Measurements from ENCODE around the gene NLGN3.

Gene NLGN3

GRCh38 chrX:71144651-71145050 is at the start of gene NLGN3:
TSS of gene NLGN3 (plus strand) at chrX:71144841. CDS start at chrX:71147750, 2,909 bp downstream.
- no peak for DNase-seq

- no peak for DNase-seq
These were observed 49.6 kb upstream of the NLGN3 start for GRCh38 chrX:71095033-71095432.

GRCh38 chrX:71095555-71095980 is 49.1 kb upstream of the NLGN3 start, which contains the start of gene FOXO4:
TSS of gene FOXO4 (plus strand) at chrX:71095851. CDS start at chrX:71096529, 678 bp downstream.
- peak; percentile 93 for DNase-seq

GRCh38 chrX:71095981-71096759 is 48.5 kb upstream of the NLGN3 start:
- peak; percentile 79 for DNase-seq

GRCh38 chrX:71096760-71097032 is 47.9 kb upstream of the NLGN3 start:
- DNase-seq: no peak

- peak; percentile 82 for DNase-seq
These were observed 46.3 kb upstream of the NLGN3 start for GRCh38 chrX:71098302-71098701.

- DNase-seq: no peak
These were observed 45.6 kb upstream of the NLGN3 start for GRCh38 chrX:71098951-71099506.

- no peak for DNase-seq
These were observed 44.9 kb upstream of the NLGN3 start for GRCh38 chrX:71099736-71100135.

- no peak for DNase-seq
These were observed 43.8 kb upstream of the NLGN3 start for GRCh38 chrX:71100581-71101505.

- no peak for DNase-seq
These were observed 42.3 kb upstream of the NLGN3 start for GRCh38 chrX:71102292-71102691.

- peak; percentile 72 for DNase-seq
These were observed 41.3 kb upstream of the NLGN3 start for GRCh38 chrX:71103110-71103983.

- peak; percentile 43 for DNase-seq
These were observed 39.0 kb upstream of the NLGN3 start for GRCh38 chrX:71105628-71106027.

GRCh38 chrX:71106427-71106826 is 38.2 kb upstream of the NLGN3 start, which contains the start of gene CXorf65:
TSS of gene CXorf65 (minus strand) at chrX:71106740. CDS start at chrX:71106556, 184 bp downstream.
- peak; percentile 48 for DNase-seq

GRCh38 chrX:71107245-71107644 is 37.4 kb upstream of the NLGN3 start:
- no peak for DNase-seq

- peak; percentile 54 for DNase-seq
These were observed 36.8 kb upstream of the NLGN3 start for GRCh38 chrX:71107762-71108360.

GRCh38 chrX:71109051-71109450 is 35.6 kb upstream of the NLGN3 start:
- DNase-seq: peak; percentile 40

- DNase-seq: peak; percentile 92
These were observed 33.3 kb upstream of the NLGN3 start, which contains the start of gene IL2RG for GRCh38 chrX:71111141-71111843. TSS of gene IL2RG (minus strand) at chrX:71111577. CDS start at chrX:71111539, 38 bp downstream.

- DNase-seq: peak; percentile 63
These were observed 32.7 kb upstream of the NLGN3 start for GRCh38 chrX:71111921-71112431.

GRCh38 chrX:71117358-71117757 is 27.3 kb upstream of the NLGN3 start:
- no peak for DNase-seq

GRCh38 chrX:71118032-71118984 is 26.3 kb upstream of the NLGN3 start, which contains the start of gene MED12:
TSS of gene MED12 (plus strand) at chrX:71118596. CDS start at chrX:71118755, 159 bp downstream.
- peak; percentile 86 for DNase-seq
